ENCODE results near the gene NOS2.
"Not testable (repeated sequence)": the region's sequence is repeated elsewhere in the genome, so short reads cannot be mapped to it uniquely, and the experiment has no call there.

DNA sequence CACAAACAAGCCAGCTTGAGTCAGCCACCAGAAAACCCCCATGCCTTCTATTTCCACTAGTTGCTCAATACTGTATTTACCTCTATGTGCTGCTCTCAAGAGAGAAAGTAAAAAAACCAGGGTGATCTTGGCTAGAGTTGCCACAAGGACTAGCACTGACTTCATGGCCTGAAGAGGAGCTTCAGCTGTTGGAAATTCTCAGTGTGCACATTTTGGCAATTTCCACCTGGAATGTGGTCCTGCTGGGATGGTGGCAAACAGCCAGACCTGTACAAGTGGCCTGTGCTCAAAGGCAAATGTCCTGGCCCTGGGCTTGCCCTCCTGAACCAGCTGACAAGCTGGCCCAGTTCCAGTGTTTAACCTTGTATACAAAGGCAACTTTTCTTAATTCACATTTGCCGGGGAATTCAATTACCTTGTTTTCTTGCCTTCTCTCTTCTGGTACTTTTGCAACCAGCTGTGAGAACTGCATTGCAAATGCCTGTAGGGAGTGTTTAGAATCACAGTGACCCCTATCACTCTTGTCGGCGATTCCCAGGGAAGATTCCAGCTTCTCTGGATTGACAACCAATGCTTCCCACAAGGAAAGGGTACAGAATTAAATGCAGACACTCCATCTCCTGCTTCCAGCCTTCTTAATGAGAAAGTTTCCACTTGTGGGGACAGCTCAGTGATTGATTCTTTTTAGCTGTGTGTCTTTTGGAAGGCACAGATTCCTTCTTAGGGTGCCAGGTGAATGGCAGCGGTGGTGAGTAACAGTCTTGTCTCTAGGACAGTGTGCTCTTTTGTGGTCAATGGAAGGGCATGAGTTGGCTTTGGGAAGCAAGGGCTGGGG is 39.5 kb upstream of the NOS2 start:
- TF ChIP-seq, protein P1, sequence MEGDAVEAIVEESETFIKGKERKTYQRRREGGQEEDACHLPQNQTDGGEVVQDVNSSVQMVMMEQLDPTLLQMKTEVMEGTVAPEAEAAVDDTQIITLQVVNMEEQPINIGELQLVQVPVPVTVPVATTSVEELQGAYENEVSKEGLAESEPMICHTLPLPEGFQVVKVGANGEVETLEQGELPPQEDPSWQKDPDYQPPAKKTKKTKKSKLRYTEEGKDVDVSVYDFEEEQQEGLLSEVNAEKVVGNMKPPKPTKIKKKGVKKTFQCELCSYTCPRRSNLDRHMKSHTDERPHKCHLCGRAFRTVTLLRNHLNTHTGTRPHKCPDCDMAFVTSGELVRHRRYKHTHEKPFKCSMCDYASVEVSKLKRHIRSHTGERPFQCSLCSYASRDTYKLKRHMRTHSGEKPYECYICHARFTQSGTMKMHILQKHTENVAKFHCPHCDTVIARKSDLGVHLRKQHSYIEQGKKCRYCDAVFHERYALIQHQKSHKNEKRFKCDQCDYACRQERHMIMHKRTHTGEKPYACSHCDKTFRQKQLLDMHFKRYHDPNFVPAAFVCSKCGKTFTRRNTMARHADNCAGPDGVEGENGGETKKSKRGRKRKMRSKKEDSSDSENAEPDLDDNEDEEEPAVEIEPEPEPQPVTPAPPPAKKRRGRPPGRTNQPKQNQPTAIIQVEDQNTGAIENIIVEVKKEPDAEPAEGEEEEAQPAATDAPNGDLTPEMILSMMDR (IDR thresholded peaks at IDR 0.05), result not testable (repeated sequence)
- TF ChIP-seq POLR2A (IDR thresholded peaks at IDR 0.05); EP300 (IDR thresholded peaks at IDR 0.05; ENCODE audit: low read depth); POLR2AphosphoS5 (IDR thresholded peaks at IDR 0.05): not testable (repeated sequence)

Data from transverse colon (tissue), 4 donors.